ENCODE measurements around the gene PLAAT1.

Gene PLAAT1

DNA sequence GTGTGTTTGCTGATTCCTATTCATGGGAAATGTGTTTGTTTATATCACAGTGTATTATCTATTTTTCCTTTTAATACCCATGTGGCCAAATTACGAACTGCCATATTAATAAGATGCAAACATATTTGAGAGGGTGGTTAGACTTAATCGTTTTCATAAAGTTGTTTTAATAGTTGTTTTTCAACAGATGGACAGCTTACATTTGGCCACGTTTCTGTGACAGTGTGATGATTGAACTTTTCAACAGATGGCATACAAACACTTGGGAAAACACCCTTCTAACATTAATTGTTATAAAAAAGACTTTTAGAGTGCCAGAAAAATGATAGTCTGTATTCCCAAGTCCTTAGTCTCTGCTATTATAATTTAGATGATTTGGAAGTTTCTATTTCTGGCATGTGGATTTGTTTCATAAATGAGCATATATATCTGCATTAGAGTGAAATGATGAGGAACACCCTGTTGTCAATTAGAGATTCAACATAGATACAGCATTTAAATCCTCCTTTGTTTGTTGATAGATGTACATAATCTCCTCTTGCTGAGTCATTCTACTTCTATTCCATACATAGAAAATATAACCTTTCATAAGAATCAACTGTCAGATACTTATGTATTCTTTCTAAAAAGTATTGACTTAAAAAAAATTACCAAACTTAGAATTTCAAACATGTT, 13.1 kb downstream of the PLAAT1 start:
- no peak for DNase-seq

GRCh38 chr3:193261970-193262369, 20.9 kb downstream of the PLAAT1 start:
- DNase-seq: no peak

GRCh38 chr3:193262707-193263106, 21.7 kb downstream of the PLAAT1 start:
- DNase-seq: no peak

DNA sequence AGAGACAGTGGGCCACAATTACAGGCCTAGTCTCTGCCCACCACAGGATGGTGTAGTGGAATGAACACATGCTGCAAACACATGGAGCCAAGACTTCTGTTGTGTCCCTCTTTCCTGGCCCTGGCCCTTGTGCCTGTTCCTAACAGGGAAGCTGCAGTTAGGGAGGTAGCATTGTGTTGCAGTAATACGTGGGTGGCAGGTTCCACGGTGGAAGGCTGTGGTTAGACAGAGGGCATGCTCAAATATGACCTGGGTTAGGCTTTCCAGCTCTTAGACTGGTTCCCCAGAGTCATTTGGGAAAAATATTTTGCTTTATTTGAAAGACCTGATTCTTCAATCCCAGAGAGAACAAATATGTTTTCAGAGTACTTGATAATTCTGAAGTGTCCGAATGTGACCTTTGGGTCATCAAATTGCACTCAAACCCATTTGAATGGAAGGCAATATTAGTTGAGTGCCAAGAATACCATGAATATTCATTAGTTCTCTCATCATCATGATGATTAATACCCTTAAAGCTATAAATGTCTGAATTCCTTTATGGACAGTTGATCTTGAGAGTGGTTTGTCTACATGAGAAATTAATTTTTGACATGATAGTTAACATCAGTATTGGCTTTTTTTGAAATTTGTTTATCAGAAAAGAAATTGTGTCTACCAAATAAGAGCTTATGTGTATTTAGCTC, 28.5 kb downstream of the PLAAT1 start:
- peak in 1 of 3 experiments; percentile 11 for DNase-seq

DNA sequence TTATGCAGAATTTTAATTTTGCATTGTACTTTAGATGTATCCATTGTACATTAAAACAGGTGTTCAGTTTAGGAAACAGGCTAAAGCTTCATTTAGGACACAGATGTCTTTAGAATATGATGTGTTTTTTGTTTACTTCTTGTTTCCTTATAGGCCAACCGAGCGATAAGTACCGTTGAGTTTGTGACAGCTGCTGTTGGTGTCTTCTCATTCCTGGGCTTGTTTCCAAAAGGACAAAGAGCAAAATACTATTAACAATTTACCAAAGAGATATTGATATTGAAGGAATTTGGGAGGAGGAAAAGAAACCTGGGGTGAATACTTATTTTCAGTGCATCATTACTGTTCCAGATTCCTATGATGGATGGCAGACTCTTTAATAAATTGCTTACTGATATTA, 29.4 kb downstream of the PLAAT1 start:
- no peak for DNase-seq

DNA sequence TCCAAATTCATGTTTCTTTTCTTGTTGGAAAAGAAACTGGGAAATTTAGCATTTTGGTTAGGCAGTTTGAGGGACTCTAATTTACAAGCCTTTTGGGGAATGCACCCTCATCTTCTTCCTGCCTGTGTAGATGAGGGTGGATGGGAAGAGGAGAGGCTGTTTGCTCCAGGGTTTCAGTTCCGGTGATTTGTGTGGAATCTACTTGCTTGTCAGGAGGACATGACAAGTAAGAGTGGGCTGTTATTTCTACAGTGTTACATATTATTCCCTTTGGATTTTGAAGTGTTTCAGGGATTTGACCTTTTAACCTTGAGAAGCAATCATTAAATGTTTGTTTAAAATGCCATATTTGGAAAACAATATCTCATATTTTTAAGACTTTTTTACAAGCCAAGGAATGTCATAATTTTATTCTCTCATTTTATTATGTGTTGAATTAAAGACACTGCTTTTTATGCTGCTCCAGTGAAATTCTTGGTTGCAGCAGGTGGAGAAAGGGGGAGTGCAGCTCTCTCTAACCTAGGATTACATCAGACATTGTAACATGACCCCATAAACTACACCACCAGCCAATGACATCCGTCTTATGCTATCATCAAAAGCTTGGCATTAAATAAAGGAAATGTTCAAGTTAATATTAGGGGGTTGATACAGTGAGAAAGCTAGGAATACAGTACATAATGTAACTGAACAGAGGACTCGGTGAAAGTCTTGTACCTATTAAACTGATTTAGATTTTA, 30.2 kb downstream of the PLAAT1 start:
- no peak for DNase-seq

GRCh38 chr3:193292386-193292785, 51.4 kb downstream of the PLAAT1 start:
- DNase-seq: no peak

DNA sequence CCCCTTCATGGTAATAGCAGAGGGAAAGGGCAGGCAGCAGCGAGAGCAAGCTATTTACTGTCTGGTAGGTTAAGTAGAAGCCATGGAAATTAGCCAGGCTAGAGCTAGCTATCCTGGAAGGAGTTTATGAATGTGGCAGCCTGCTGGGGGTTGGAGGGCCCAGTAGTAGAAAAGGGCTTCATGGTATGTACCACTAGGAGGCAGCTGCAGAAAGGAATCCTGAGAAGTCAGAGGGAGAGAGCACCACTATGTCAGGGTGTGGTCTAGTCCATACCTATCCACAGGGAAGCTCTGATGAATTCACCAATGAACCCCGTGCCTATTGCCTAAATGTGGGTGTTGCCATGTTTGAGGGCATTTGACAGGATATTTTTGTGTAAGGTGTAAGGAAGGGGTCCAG, 55.0 kb downstream of the PLAAT1 start:
- DNase-seq: no peak

- no peak for DNase-seq
Measured at GRCh38 chr3:193297421-193297820, 56.4 kb downstream of the PLAAT1 start.

GRCh38 chr3:193301433-193301832, 60.4 kb downstream of the PLAAT1 start:
- DNase-seq: peak in 1 of 3 experiments; percentile 15

GRCh38 chr3:193305356-193305755, 64.3 kb downstream of the PLAAT1 start:
- DNase-seq: no peak

DNA sequence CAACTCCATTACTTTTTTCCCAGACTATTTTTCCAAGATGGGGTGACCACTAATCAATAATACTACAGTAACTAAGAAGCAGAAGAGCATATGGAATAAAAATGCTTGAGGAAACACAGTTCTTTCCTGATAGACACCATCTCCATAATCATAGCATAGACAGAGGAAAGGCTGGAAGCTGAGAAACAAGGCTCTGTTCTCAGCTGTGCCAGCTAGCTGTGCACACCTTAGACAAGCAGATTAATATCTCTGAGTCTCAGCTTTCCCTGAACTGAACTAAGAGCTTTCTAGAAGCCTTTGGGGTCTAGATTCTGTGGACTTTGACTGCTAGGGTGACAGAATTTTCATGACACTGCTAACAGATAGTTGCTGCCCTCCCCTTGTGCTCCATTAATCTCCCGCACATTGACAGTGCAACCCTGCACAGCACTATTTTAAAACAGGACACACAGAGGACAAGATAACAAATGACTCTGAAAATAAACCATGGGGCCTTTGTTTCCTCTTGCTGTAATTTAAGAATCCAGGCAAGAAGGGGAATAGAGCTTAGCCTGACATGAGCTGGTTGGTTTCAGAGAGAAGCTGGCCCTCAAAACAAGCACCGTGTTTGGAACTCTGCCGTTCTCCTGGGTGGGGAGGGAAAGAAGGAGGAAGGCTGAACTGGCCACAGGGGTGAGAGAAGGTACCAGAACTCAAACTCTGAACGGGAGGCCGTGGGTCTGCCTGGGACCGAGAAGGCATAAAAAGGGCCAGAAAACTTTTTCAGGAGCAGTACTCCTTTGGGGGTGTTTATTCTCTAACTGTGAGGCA, 70.1 kb downstream of the PLAAT1 start:
- DNase-seq: no peak

- DNase-seq: peak in 2 of 3 experiments; percentile 35 to 69
Measured at GRCh38 chr3:193313061-193313958, 72.3 kb downstream of the PLAAT1 start.

DNA sequence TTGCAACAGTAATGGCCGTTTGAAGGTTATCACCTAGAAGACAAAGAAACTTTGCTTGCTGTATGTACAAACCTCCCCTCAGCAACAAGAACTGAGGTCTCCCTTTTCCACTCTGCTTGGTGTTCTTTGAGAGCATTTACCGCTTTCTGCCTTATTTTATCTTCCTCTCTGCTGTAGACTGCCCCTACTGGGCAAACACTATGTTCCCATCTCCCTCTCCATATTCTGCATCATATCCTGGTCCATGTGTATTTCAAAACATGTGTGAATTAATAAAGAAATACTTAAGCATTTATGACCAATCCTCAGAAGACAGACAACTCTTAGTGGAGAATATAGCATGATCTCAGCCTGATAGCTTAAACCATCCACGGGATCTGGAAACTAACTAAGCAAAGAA, 73.1 kb downstream of the PLAAT1 start:
- no peak for DNase-seq

GRCh38 chr3:193317682-193318300, 76.8 kb downstream of the PLAAT1 start:
- no peak for DNase-seq
